Stimulated activated CD8-positive, alpha-beta memory T cell treated with anti-CD3 and anti-CD28 coated beads, Interleukin-2, amount 100 ng/mL, for 1 hour (primary cell): Measurements from ENCODE around the gene FRY.
"Not testable (repeated sequence)": the region's sequence is repeated elsewhere in the genome, so short reads cannot be mapped to it uniquely, and the experiment has no call there.

Experiments used
- DNase-seq, 2 donors: peaks; one replicate each; pipeline ENCODE4 v3.0.0-alpha.2; 2020; ENCODE audit warnings: low read depth in 2 of 2

FRY gene

DNA sequence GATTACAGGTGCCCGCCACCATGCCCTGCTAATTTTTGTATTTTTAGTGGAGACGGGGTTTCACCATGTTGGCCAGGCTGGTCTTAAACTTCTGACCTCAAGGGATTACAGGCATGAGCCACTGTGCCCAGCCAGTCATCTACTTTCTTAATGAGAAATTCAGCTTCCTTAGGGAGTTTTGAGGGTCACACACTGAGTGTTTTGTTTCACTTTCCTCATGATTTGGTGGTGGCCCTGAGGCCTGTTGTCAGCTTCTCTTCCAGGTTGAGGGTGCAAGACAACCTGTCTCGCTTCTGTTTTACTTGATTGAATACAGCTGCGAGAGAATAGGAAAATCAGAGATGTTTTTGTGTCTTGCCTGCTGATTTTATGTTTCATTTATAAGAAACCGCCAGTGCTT, 9.9 kb downstream of the FRY start:
- no peak for DNase-seq

DNA sequence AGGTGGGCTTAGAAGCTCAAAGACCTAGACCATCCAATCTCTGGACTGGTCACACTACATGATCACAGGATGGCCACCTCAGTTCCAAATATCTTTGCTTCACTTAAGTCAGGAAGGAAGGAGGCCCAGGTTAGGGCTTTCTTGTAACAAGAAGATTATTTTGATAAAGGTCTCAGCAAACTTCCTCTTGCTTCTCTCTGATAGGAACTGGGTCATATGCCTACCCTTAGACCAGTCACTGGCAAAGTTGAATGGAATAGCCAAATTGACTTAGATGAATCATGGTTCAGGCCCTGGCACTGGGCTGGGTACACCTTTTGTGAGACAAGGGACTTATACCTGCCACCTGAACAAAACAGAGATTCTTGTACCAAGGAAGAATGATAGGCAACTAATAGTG, 11.0 kb downstream of the FRY start:
- DNase-seq, result no peak

- no peak for DNase-seq
Observed at GRCh38 chr13:32044446-32044845, 12.9 kb downstream of the FRY start.

GRCh38 chr13:32045537-32045936, 14.0 kb downstream of the FRY start:
- DNase-seq, result no peak

- no peak for DNase-seq
Observed at GRCh38 chr13:32045982-32046785, 14.6 kb downstream of the FRY start.

DNA sequence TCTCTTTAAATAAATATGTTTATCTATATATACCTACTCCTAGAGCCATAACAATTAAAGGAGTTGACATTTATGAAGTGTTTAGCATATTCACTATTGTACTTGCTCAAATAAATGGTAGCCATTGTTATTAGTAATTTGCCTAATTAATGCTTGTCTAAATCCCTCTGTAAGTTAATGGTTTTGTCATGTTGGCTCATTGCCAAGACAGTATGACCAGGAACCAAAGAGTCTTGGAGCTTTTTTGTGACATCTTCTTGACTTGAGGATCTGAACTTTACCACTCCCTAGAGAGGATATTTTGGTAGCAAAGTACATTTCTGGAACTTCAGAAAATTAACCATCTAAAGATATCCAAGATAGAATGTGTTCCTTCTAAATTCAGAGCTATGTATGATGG, 15.5 kb downstream of the FRY start:
- no peak for DNase-seq

DNA sequence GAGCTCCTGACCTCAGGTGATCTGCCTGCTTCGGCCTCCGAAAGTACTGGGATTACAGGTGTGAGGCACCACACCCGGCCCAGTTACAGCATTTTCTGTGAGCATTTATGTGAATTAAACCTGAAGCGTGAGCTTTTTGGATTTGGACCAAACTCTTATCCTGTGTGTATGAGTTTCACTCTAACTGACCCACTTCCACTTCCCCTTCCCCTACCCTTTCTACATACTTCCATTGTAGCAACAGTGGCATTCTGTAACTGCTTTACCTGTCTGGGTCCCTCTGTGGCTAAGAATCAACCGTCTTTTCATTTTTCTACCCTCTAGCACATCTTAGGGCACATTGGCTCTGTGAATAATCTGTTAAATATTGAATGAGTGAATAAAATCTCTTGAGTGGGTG, 16.2 kb downstream of the FRY start:
- DNase-seq, result no peak

DNA sequence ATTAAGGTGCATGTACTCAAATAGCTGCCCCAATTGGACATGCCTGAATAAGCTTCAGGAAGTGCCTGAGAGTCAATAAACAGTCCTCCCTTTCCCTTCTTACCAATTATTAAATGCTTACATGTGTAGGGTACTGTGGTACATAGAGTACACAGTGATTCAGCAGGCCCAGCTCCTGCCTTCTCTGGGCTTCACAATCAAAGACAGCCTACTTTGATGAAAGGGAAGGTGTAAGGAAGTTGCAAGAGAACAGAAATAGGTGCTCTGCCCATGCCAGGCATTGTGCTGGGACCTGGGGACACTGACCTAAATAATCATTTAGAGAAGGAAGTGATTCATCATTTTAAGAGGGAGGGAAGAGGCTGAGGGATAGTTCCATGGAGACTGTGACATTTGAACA, 17.2 kb downstream of the FRY start:
- DNase-seq, result no peak

GRCh38 chr13:32051156-32051555, 19.6 kb downstream of the FRY start:
- no peak for DNase-seq

DNA sequence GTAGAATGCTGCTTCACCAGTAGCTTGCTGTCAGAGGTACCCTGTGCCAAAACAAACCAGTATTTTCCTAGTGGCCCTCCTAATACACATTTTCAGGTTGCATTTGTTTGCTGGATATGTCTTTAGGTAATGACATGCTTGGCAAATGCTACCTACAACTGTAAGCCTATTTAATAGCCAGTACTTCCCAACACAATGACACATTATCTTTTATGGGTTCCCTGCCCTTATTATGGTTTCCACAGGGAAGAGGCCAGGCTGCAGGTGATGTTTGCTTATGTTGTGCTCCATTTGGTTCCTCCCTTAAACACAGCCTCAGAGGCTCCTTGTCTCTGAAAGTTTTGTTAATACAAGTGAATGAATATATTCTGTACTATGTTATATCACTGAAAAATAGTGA, 24.7 kb downstream of the FRY start:
- no peak for DNase-seq

- not testable (repeated sequence) for DNase-seq
Observed at GRCh38 chr13:32057325-32057724, 25.8 kb downstream of the FRY start.

- no peak for DNase-seq
Observed at GRCh38 chr13:32059511-32059984, 28.0 kb downstream of the FRY start.

DNA sequence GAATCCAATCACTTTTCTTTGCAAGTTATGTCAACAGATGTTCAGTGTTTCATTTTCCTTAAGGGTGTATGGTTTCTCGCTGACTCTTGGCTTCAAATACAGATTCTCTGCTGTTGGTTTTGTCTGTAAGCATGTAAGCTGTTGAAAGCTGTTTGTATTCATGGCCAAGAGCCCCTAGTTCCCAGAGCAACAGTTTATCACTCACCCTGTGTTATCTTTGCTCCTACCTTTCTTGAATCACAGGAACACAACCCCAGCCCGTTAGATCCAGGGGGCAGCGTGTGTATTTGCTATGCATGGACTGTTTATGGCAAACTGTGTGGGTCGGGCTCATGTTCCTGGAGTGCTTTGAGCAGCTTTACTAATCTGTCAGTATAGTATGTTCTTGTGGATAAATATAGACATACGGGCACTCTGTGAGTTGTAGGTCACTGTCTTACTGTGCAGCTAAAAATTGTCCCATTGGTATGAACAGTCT, 28.9 kb downstream of the FRY start:
- no peak for DNase-seq

- no peak for DNase-seq
Observed at GRCh38 chr13:32063619-32064233, 32.2 kb downstream of the FRY start.

- no peak for DNase-seq
Observed at GRCh38 chr13:32067149-32067961, 35.8 kb downstream of the FRY start.

DNA sequence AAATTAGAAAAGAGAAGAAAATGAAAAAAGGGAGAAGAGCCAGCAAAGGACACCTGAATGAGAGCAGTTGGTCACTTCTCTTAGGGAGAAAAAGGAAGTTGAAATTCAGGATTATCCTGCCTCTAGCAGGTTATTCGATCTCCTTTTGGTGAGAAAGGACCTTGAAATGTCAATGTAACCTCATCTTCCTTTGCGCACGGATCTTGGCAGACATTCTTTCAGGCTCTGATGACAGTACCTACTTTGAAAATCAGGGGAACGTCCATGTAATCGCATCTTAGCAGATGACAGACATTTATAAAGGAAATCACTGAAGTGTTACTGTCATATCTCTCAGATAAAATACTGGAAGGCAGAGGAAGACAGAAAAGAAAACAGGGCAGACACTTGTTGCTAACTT, 36.7 kb downstream of the FRY start:
- DNase-seq, result no peak

GRCh38 chr13:32073180-32073864, 41.7 kb downstream of the FRY start:
- no peak for DNase-seq

GRCh38 chr13:32075170-32075851, 43.7 kb downstream of the FRY start:
- no peak for DNase-seq

DNA sequence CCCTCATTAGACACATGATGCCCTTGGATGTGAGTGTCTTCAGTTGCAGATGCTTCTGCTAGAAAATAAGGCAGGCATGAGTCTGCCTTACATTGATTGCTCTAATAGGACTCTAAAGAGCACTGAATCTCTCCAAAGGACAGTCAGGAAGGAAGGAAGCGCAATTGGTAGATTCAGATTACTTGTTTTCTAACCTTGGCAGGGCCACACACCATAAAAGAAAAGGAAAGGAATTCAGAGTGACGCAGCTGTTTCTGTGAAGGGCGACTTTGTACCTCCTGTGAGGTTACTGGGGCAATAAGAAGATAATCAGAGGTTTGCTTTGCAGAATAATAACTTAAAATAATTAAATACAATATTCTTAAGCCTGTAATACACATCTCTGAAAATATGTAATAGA, 48.0 kb downstream of the FRY start:
- DNase-seq, result no peak

DNA sequence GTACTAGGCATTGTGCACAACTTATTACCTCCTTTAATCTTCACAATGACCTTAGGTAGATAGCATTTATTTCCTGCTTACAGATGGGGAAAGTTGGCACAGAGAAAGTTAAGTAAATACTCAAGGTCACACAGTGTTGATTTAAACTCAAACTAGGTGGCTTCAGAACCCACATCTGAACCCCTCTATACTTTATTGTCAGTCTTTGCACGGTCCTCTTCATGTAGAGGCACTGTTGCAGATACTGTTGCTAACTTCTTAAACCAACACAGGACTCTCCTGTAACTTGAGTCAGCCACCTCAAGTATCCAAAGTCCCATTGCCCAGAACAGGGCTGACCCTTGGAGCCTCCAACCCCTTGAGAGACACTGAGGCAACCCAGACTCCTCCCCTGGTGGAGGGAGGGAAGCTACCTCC, 48.8 kb downstream of the FRY start:
- DNase-seq, result no peak

DNA sequence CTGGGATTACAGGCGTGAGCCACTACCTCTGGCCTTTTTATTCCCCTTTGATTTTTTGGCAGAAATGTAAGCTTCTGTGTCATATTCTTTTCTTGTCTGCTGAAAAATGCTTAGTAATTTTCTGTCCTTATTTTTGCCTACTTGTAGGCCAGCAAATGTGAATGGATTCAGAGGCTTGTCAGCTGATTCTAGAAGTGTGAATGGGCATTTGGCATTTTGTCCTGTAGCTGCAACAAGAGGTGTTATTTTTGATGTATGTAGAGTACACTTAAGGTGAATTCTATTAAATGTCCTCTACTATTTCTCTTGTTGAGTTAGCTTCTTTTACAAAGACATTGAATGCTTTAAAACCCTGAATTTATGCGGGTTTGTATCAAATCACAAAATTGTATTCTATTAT, 50.0 kb downstream of the FRY start:
- DNase-seq, result no peak
